ENCODE results near the gene LYRM7.
A peak's percentile ranks its signal among the peaks of the same experiment; 100 is the strongest.
"Not testable (repeated sequence)": the region's sequence is repeated elsewhere in the genome, so short reads cannot be mapped to it uniquely, and the experiment has no call there.

Gene LYRM7

GRCh38 chr5:131170540-131171275 is at the start of gene LYRM7:
Gene LYRM7 (plus strand): TSS chr5:131170944. CDS start chr5:131171021, 77 bp downstream.
- peak; percentile 99 for DNase-seq

- not testable (repeated sequence) for DNase-seq
Measured at GRCh38 chr5:131127244-131127643, 43.5 kb upstream of the LYRM7 start.

DNA sequence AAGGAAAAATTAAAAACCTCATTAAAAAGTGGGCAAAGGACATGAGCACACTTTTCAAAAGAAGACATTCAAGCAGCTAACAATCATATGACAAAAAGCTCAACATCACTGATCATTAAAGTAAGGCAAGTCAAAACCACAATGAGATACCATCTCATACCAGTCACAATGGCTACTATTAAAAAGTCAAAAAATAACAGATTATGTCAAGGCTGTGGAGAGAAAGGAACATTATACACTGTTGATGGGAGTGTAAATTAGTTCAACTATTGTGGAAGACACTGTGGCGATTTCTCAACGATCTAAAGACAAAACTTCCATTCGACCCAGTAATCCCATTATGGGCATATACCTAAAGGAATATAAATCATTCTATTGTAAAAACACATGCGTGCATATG is 41.4 kb upstream of the LYRM7 start:
- DNase-seq = no peak

GRCh38 chr5:131133091-131133490 is 37.7 kb upstream of the LYRM7 start:
- not testable (repeated sequence) for DNase-seq

DNA sequence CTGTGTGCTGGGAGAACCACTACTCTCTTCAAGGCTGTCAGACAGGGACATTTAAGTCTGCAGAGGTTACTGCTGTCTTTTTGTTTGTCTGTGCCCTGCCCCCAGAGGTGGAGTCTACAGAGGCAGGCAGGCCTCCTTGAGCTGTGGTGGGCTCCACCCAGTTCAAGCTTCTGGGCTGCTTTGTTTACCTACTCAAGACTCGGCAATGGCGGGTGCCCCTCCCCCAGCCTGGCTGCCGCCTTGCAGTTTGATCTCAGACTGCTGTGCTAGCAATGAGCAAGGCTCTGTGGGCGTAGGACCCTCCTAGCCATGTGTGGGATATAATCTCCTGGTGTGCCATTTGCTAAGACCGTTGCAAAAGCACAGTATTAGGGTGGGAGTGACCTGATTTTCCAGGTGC is 32.3 kb upstream of the LYRM7 start:
- peak; percentile 15 for DNase-seq

DNA sequence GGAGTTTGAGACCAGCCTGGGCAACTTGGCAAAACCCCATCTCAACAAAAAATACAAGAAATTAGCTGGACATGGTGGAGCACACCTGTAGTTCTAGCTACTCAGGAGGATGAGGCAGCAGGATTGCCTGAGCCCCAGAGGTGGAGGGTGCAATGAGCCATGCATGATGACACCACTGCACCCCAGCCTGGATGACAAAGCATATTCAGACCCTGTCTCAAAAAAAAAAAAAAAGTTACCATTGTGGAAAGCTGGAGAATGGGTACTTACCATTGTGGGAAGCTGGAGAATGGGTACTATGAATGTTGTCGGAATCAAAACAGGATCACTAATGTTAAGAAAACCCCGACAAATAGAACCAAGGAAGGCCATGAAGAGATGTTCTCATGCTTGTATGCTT is 31.4 kb upstream of the LYRM7 start:
- no peak for DNase-seq

DNA sequence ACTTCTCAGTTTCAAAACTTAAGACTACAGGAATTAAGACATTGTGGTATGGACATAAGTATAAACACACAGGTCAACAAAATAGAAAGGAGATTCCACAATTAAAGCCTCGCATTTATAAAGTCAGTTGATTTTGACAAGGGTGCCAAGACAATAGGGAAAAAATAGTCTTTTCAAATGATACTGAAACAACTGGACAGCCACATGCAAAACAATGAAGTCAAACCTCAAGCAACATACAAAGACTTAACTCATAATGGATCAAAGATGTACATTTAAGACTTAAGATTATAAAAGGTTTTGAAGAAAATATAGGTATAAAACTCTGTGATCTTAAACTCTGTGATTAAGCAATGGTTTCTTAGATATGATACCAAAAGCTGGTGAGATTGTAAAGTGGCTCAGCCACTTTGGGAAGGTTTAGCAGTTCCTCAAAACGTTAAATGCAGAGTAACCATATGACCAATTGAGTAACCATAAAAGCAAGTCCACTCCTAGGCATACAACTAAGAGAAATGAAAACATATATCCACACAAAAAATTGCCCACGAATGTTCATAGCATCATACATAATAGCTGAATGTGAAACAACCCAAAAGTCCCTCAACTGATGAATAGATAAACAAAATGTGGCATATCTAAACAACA is 27.6 kb upstream of the LYRM7 start:
- DNase-seq = no peak

DNA sequence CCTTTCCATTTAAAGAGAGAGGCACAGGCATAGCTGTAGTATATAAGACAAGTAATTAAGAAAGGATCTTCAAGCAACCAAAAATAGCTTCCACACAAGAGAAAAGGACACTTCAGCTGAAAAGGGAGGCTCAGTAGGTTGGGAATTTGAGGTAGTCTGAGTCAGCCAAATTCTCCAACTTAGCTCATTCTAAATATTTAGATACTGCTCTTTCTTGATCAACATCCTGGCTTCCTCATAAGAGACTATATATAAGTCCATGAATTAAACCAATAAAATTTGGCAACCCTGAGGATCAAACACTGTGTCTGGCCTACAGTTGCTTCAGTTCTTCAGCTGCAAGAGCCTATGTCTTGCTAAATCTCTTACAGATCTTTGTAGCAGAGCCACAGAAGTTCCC is 23.5 kb upstream of the LYRM7 start:
- DNase-seq = no peak

- no peak for DNase-seq
Measured at GRCh38 chr5:131148835-131149234, 21.9 kb upstream of the LYRM7 start.

- no peak for DNase-seq
Measured at GRCh38 chr5:131150408-131150807, 20.3 kb upstream of the LYRM7 start.

- no peak for DNase-seq
Measured at GRCh38 chr5:131151216-131151615, 19.5 kb upstream of the LYRM7 start.

DNA sequence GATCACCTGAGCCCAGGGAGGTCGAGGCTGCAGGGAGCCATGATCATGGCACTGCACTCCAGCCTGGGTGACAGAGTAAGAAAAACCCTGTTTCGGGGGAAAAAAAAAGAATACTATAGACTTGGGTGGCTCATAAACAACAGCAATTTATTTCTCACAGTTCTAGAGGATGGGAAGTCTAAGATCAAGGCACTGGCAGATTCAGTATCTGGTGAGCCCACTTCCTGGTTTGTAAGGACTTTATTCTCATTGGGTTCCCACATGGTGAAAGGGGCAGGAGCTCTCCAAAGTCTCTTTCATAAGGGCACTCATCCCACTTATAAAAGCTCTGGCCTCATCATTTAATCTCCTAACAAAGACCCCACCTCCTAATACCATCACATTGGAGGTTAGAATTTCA is 14.4 kb upstream of the LYRM7 start:
- no peak for DNase-seq

- DNase-seq = no peak
Measured at GRCh38 chr5:131156957-131157356, 13.8 kb upstream of the LYRM7 start.

- DNase-seq = no peak
Measured at GRCh38 chr5:131160134-131160533, 10.6 kb upstream of the LYRM7 start.

GRCh38 chr5:131163276-131164119 is 7.2 kb upstream of the LYRM7 start:
- DNase-seq = peak; percentile 25

GRCh38 chr5:131164191-131165118 is 6.3 kb upstream of the LYRM7 start:
- DNase-seq = peak; percentile 75

GRCh38 chr5:131165119-131165727 is 5.5 kb upstream of the LYRM7 start, which contains the start of gene HINT1:
Gene HINT1 (minus strand): TSS chr5:131165256. CDS start chr5:131165205, 51 bp downstream.
- DNase-seq = peak; percentile 92

DNA sequence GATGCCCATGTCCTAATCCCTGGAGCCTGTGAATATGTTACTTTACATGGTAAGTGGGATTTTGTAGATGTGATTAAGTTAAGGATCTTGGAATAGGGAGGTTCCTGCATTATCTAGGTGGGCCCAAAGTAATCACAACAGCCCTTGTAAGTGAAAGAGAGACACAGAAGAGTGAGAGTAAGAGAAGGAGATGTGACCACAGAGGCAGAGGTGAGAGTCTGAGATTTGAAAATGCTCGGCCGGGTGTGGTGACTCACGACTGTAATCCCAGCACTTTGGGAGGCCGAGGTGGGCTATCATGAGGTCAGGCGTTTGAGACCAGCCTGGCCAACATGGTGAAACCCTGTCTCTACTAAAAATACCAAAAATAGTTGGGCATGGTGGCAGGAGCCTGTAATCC is 3.1 kb upstream of the LYRM7 start:
- DNase-seq = no peak

- DNase-seq = no peak
Measured at GRCh38 chr5:131169810-131170539, 769 bp upstream of the LYRM7 start.

DNA sequence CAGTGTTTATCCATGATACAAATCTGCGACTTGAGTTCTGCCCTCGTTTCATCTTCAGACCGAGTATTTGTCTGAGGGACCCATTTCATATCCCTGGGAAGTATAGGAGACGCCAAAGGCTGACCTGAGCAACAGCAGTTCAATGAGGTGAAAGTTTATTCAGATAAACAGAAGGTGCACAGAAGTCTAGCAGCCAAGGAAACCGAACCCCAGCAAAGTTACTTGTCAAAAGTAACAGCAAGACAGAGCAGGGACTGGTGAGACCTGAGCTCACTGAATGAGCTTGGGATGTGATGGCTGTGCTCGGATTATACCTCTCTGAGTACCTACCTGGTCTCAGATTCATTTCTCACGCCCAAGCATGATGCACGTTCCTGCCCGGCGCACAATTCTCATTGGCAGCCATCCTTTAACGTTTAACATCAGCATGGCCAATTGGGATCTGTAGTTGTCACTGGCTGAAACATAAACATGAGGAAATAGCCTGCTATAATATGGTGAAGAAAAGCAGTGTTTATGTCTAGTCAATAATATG is 599 bp downstream of the LYRM7 start:
- DNase-seq = no peak

GRCh38 chr5:131180407-131180806 is 9.7 kb downstream of the LYRM7 start:
- no peak for DNase-seq
